KMS-11 (cell line): ENCODE results near the gene ASB4.

Experiments
- H2AFZ ChIP-seq: fragments of 200-600 bp; sonication (generic); 2 replicates; pipeline ENCODE4 v1.6.1; 2016; ENCODE audit warnings: antibody characterized with exemption, mixed run types, low read depth
- H3K27ac ChIP-seq: fragments of 200-600 bp; sonication (generic); 2 replicates; pipeline ENCODE4 v1.6.1; 2016; ENCODE audit warnings: mild to moderate bottlenecking, mixed run types
- H3K27me3 ChIP-seq: fragments of 200-600 bp; sonication (generic); 2 replicates; pipeline ENCODE4 v1.6.1; 2017; ENCODE audit warnings: mild to moderate bottlenecking, low read depth, mixed run types, moderate library complexity; ENCODE audit not compliant: insufficient read depth
- H3K36me3 ChIP-seq: fragments of 200-600 bp; sonication (generic); 2 replicates; pipeline ENCODE4 v1.6.1; 2017; ENCODE audit warnings: mild to moderate bottlenecking, mixed run types; ENCODE audit not compliant: insufficient read depth
- H3K4me1 ChIP-seq: fragments of 200-600 bp; sonication (generic); 2 replicates; pipeline ENCODE4 v1.6.1; 2016; ENCODE audit warnings: mild to moderate bottlenecking, low read depth, mixed run types; ENCODE audit not compliant: poor library complexity, severe bottlenecking
- H3K4me2 ChIP-seq: fragments of 200-600 bp; sonication (generic); 2 replicates; pipeline ENCODE4 v1.7.0; 2016; ENCODE audit warnings: mild to moderate bottlenecking, mixed run types
- H3K4me3 ChIP-seq: fragments of 200-600 bp; sonication (generic); IDR thresholded peaks from 2 replicates; pipeline ENCODE4 v1.6.1; 2017; ENCODE audit warnings: low read depth, low read length, mixed read lengths; ENCODE audit not compliant: insufficient read depth
- H3K79me2 ChIP-seq: fragments of 200-600 bp; sonication (generic); 2 replicates; pipeline ENCODE4 v1.6.1; 2016; ENCODE audit warnings: low read depth, mixed run types; ENCODE audit not compliant: insufficient read depth
- H3K9ac ChIP-seq: fragments of 200-600 bp; sonication (generic); 2 replicates; pipeline ENCODE4 v1.6.1; 2016; ENCODE audit warnings: mild to moderate bottlenecking, mixed run types
- H4K20me1 ChIP-seq: fragments of 200-600 bp; sonication (generic); 2 replicates; pipeline ENCODE4 v1.6.1; 2016; ENCODE audit warnings: mild to moderate bottlenecking, mixed run types; ENCODE audit not compliant: insufficient read depth
- CTCF ChIP-seq: fragments of 200-600 bp; sonication (generic); conservative IDR thresholded peaks from 2 replicates; pipeline ENCODE4 v1.6.1; 2017; ENCODE audit warnings: low read depth, mild to moderate bottlenecking, antibody characterized with exemption, low read length, moderate library complexity, mixed read lengths

Gene ASB4

GRCh38 chr7:95471071-95471470, 14.7 kb upstream of the ASB4 start:
- Histone ChIP-seq H3K27me3 (no peaks in the 10 kb centered on the region), H4K20me1 (no peaks in the 10 kb centered on the region), H2AFZ (peak overlapping the region; percentile 54), H3K4me2 (peak overlapping the region; percentile 88), H3K4me1 (peaks cover 27% of the 10 kb centered on the region), H3K27ac (peak overlapping the region; percentile 53), H3K4me3 (no peak overlapping the region), H3K79me2 (no peaks in the 10 kb centered on the region), H3K9ac (peak overlapping the region; percentile 22; the same call in 1 of the 2 replicates), H3K36me3 (no peaks in the 10 kb centered on the region)
- no peak for TF ChIP-seq CTCF

GRCh38 chr7:95472581-95473161, 13.1 kb upstream of the ASB4 start:
- no peak overlapping the region for H3K4me2 ChIP-seq

GRCh38 chr7:95473276-95473985, 12.3 kb upstream of the ASB4 start:
- no peak overlapping the region for H3K9ac ChIP-seq
- H3K4me3 ChIP-seq: no peak overlapping the region
- no peak for TF ChIP-seq CTCF
- peaks cover 39% of the 10 kb centered on the region for H3K4me1 ChIP-seq
- no peaks in the 10 kb centered on the region for H3K36me3 ChIP-seq
- H2AFZ ChIP-seq: no peak overlapping the region
- no peaks in the 10 kb centered on the region for H3K79me2 ChIP-seq
- H3K27me3 ChIP-seq: no peaks in the 10 kb centered on the region
- no peaks in the 10 kb centered on the region for H4K20me1 ChIP-seq
- no peak overlapping the region for H3K4me2 ChIP-seq
- H3K27ac ChIP-seq: no peak overlapping the region

More at GRCh38 chr7:95472581-95473161, 13.1 kb upstream of the ASB4 start:
- no peaks in the 10 kb centered on the region for H3K27me3 ChIP-seq
- no peak overlapping the region for H2AFZ ChIP-seq
- H3K9ac ChIP-seq: no peak overlapping the region
- no peak overlapping the region for H3K27ac ChIP-seq
- H3K79me2 ChIP-seq: no peaks in the 10 kb centered on the region
- H4K20me1 ChIP-seq: no peaks in the 10 kb centered on the region
- no peak overlapping the region for H3K4me3 ChIP-seq
- peaks cover 39% of the 10 kb centered on the region for H3K4me1 ChIP-seq
- TF ChIP-seq CTCF: no peak
- H3K36me3 ChIP-seq: no peaks in the 10 kb centered on the region

GRCh38 chr7:95476072-95476847, 9.5 kb upstream of the ASB4 start:
- no peak overlapping the region for H3K4me3 ChIP-seq
- peak overlapping the region; percentile 47; the same call in 1 of the 2 replicates for H2AFZ ChIP-seq
- H4K20me1 ChIP-seq: no peaks in the 10 kb centered on the region
- H3K27ac ChIP-seq: no peak overlapping the region
- no peaks in the 10 kb centered on the region for H3K36me3 ChIP-seq
- H3K79me2 ChIP-seq: no peaks in the 10 kb centered on the region
- H3K9ac ChIP-seq: no peak overlapping the region
- no peak for TF ChIP-seq CTCF
- peak overlapping the region; percentile 23; the same call in 1 of the 2 replicates for H3K4me2 ChIP-seq
- no peaks in the 10 kb centered on the region for H3K27me3 ChIP-seq
- peaks cover 17% of the 10 kb centered on the region for H3K4me1 ChIP-seq
